ENCODE results near the gene PCDHA2. TPM values are rescaled to one million over a fixed set of nuclear protein-coding genes. Genes with fewer than 3 reads are reported as not detected.

PCDHA2 gene
- not detected in 2 replicates for total RNA-seq

DNA sequence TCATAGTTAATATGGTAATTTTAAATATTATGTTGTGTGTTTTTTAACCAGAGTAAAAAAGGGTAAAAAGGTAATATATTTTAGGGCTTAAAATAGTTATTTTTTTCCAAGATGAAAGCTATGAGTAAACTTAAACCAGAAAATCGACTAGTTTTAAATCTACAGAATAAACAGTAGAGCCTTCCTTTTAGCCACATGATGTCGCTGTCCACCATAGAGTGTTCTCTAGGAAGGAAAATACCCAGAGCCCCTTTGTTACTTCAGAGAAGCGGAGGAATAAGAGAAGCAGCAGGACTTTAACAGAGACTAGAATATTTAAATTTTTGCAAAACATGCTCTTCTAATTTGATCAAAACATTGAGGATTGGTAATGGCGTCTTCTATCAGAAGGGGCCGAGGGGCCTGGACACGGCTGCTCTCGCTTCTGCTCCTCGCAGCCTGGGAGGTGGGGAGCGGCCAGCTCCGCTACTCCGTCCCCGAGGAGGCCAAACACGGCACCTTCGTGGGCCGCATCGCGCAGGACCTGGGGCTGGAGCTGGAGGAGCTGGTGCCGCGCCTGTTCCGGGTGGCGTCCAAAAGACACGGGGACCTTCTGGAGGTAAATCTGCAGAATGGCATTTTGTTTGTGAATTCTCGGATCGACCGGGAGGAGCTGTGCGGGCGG lies at the start of gene PCDHA2:
Gene PCDHA2 (plus strand): TSS at position 258 of the 664 bp plus-strand sequence.

DNA sequence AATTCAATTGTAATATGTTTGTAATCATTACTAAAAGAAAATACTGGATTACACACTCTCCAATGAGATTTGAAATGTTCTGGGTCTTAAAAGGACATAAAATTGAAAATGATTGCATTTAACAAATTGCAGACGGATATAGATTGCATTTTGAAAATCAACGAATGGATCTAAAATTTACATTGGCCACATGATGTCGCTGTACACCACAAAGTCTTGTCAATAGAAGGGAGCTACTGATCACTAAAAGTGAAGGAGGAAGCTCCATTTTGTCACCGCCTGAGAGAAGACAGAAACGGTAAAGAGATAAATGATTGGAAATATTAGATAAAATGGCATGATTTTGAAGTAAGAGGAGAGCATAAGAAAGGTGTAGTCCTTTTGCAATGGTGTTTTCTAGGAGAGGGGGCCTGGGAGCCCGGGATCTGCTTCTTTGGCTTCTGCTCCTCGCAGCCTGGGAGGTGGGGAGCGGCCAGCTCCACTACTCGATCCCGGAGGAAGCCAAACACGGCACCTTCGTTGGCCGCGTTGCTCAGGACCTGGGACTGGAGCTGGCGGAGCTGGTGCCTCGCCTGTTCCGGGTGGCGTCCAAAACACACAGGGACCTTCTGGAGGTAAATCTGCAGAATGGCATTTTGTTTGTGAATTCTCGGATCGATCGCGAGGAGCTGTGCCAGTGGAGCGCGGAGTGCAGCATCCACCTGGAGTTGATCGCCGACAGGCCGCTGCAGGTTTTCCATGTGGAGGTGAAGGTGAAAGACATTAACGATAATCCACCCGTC lies 8.6 kb upstream of the PCDHA2 start, which contains the start of gene PCDHA1:
Gene PCDHA1 (plus strand): TSS at position 236 of the 782 bp plus-strand sequence.

GRCh38 chr5:140800816-140801493 lies 6.3 kb downstream of the PCDHA2 start, which contains the start of gene PCDHA3:
TSS of gene PCDHA3 (plus strand) at chr5:140801057.

DNA sequence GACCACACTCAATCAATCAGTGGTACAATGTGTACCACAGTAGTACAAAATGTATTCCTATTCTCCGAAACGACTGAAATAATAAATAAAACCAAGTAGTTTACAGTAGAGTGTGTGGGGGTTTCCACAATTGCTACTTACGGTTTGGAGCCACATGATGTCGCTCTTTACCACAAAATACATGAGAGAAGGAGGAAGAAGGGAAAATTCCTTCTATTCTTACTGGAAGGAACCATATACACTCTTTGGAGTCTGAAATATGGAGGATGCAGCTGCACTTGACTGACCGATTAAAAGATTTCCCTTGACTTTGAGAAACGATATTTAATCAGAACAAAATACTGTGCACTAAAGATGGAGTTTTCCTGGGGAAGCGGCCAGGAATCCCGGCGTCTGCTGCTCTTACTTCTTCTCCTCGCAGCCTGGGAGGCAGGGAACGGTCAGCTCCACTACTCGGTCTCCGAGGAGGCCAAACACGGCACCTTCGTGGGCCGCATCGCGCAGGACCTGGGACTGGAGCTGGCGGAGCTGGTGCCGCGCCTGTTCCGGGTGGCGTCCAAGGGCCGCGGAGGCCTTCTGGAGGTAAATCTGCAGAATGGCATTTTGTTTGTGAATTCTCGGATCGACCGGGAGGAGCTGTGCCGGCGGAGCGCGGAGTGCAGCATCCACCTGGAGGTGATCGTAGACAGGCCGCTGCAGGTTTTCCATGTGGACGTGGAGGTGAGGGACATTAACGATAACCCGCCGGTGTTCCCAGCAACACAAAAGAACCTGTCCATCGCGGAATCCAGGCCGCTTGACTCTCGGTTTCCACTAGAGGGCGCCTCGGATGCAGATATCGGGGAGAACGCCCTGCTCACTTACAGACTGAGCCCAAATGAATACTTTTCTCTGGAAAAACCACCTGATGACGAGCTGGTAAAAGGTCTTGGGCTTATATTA lies 12.5 kb downstream of the PCDHA2 start, which contains the start of gene PCDHA4:
Gene PCDHA4 (plus strand): TSS at position 235 of the 942 bp plus-strand sequence.

GRCh38 chr5:140821375-140822280 lies 27.0 kb downstream of the PCDHA2 start, which contains the start of gene PCDHA5:
TSS of gene PCDHA5 (plus strand) at chr5:140821613.

DNA sequence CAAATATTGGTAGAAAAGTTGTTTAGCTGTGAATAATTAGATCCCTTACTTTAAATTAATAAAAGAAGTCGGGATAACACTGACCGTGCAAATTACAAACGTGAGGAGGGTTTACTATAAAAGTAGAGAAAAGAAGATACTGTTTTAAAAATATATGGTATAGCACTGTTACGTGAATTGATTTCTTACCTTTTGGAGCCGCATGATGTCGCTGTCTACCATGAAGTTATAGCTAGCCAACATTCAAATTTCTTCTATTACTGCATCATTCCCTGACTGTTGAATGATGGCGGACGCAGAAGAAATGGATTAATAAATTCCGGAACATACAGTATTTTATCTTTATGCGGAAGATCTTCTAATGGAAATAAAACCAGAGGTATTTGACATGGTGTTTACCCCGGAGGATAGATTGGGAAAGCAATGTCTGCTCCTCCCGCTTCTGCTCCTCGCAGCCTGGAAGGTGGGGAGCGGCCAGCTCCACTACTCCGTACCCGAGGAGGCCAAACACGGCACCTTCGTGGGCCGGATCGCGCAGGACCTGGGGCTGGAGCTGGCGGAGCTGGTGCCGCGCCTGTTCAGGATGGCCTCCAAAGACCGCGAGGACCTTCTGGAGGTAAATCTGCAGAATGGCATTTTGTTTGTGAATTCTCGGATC lies 33.2 kb downstream of the PCDHA2 start, which contains the start of gene PCDHA6:
Gene PCDHA6 (plus strand): TSS at position 257 of the 658 bp plus-strand sequence. CDS start 132 bp downstream, at position 389.

GRCh38 chr5:140833993-140834392 lies 39.3 kb downstream of the PCDHA2 start, which contains the start of gene PCDHA7:
TSS of gene PCDHA7 (plus strand) at chr5:140834269. CDS start at chr5:140834384, 115 bp downstream.

DNA sequence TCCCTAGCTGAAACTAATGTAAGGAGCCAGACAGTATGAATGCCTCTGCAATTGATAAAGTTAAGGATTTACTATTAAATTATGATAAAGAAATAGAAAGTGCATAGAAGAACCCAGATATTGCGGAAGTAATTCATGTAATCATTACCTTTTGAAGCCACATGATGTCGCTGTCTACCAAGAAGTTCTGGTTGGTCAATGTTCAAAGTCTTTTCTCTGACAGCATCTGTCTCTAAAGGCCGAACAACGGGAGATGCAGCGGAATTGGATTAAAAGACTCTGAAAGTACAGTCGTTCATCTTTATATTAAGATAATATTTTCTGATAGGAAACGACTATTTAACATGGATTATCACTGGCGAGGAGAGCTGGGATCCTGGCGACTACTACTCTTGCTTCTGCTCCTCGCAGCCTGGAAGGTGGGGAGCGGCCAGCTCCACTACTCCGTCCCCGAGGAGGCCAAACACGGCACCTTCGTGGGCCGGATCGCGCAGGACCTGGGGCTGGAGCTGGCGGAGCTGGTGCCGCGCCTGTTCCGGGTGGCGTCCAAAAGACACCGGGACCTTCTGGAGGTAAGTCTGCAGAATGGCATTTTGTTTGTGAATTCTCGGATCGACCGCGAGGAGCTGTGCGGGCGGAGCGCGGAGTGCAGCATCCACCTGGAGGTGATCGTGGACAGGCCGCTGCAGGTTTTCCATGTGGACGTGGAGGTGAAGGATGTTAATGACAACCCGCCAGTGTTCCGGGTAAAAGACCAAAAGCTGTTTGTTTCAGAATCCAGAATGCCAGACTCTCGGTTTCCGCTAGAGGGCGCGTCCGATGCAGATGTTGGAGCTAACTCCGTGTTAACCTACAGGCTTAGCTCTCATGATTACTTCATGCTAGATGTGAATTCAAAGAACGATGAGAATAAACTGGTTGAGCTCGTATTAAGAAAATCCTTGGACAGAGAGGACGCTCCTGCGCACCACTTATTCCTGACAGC lies 46.6 kb downstream of the PCDHA2 start, which contains the start of gene PCDHA8:
Gene PCDHA8 (plus strand): TSS at position 210 of the 985 bp plus-strand sequence. CDS start 135 bp downstream, at position 345.

Other genes with a start within 250 kb of the PCDHA2 start
- gene EIF4EBP3, start 247.2 kb upstream of the PCDHA2 start, total RNA-seq = 1.4 and 7.2 TPM in 2 replicates
- gene SRA1, start 237.4 kb upstream of the PCDHA2 start, total RNA-seq = 18.2 and 42.6 TPM in 2 replicates
- gene APBB3, start 230.3 kb upstream of the PCDHA2 start, total RNA-seq = 11.1 and 16.0 TPM in 2 replicates
- 29.9 and 37.6 TPM in 2 replicates for gene SLC35A4, start 230.0 kb upstream of the PCDHA2 start, total RNA-seq
- gene CD14, start 161.7 kb upstream of the PCDHA2 start, total RNA-seq = 0.17 and 4.3 TPM in 2 replicates
- gene TMCO6, start 155.4 kb upstream of the PCDHA2 start, total RNA-seq = 8.6 and 11.8 TPM in 2 replicates
- gene NDUFA2, start 147.2 kb upstream of the PCDHA2 start, total RNA-seq = 52.4 and 86.2 TPM in 2 replicates
- gene IK, start 147.0 kb upstream of the PCDHA2 start, total RNA-seq = 49.4 and 66.8 TPM in 2 replicates
- 11.1 and 14.2 TPM in 2 replicates for gene WDR55, start 129.9 kb upstream of the PCDHA2 start, total RNA-seq
- gene DND1, start 121.3 kb upstream of the PCDHA2 start, total RNA-seq = not detected in 2 replicates
- gene HARS1, start 103.5 kb upstream of the PCDHA2 start, total RNA-seq = 51.8 and 56.4 TPM in 2 replicates
- gene HARS2, start 103.4 kb upstream of the PCDHA2 start, total RNA-seq = 15.4 and 18.9 TPM in 2 replicates
- gene ZMAT2, start 94.4 kb upstream of the PCDHA2 start, total RNA-seq = 26.7 and 33.5 TPM in 2 replicates
- gene PCDHA1, start 8.7 kb upstream of the PCDHA2 start, total RNA-seq = not detected in 2 replicates
- gene PCDHA3, start 6.2 kb downstream of the PCDHA2 start, total RNA-seq = 0.12 TPM in 1 of 2 replicates, not detected in the other
- gene PCDHA4, start 12.2 kb downstream of the PCDHA2 start, total RNA-seq = 0.23 TPM in 1 of 2 replicates, not detected in the other
- under 0.01 TPM in 1 of 2 replicates, not detected in the other for gene PCDHA5, start 26.8 kb downstream of the PCDHA2 start, total RNA-seq
- 0.17 and 0.35 TPM in 2 replicates for gene PCDHA6, start 33.1 kb downstream of the PCDHA2 start, total RNA-seq
- 0.09 and 0.12 TPM in 2 replicates for gene PCDHA7, start 39.4 kb downstream of the PCDHA2 start, total RNA-seq
- 0.09 TPM in 1 of 2 replicates, not detected in the other for gene PCDHA8, start 46.3 kb downstream of the PCDHA2 start, total RNA-seq
- not detected in 2 replicates for gene PCDHA9, start 53.5 kb downstream of the PCDHA2 start, total RNA-seq
- under 0.01 TPM in 2 replicates for gene PCDHA10, start 61.0 kb downstream of the PCDHA2 start, total RNA-seq
- gene PCDHA11, start 74.1 kb downstream of the PCDHA2 start, total RNA-seq = not detected in 2 replicates
- gene PCDHA12, start 80.5 kb downstream of the PCDHA2 start, total RNA-seq = not detected in 2 replicates
- not detected in 2 replicates for gene PCDHA13, start 87.3 kb downstream of the PCDHA2 start, total RNA-seq
- gene PCDHAC1, start 131.4 kb downstream of the PCDHA2 start, total RNA-seq = under 0.01 and 0.34 TPM in 2 replicates
- gene PCDHAC2, start 171.6 kb downstream of the PCDHA2 start, total RNA-seq = 0.60 and 2.6 TPM in 2 replicates